A673 (cell line): Measurements from ENCODE around the gene CDC42EP3.

ENCODE experiments used
- CTCF ChIP-seq: fragments of 300-800, 200-600 bp; sonication (generic); conservative IDR thresholded peaks from 2 replicates; pipeline ENCODE4 v1.5.1; 2017; ENCODE audit warnings: low read depth, mild to moderate bottlenecking, antibody characterized with exemption, low read length, moderate library complexity, mixed read lengths
- EZH2 ChIP-seq: fragments of 200-600 bp; sonication (generic); IDR thresholded peaks from 2 replicates; pipeline ENCODE4 v1.6.1; 2017; ENCODE audit warnings: borderline replicate concordance, low read depth, mild to moderate bottlenecking, mixed read lengths, antibody characterized with exemption, low read length; ENCODE audit not compliant: poor library complexity, severe bottlenecking

GRCh38 chr2:37674946-37675345, 3.5 kb upstream of the CDC42EP3 start:
- TF ChIP-seq CTCF (no peak), EZH2 (no peak)
